GM18520 (cell line): ENCODE data around the gene NALCN.

Experiments
- ATAC-seq: cut with Tn5 transposase; IDR thresholded peaks from one replicate; pipeline ENCODE4 v1.9.1; 2021; ENCODE audit not compliant: unreplicated experiment

Gene NALCN

DNA sequence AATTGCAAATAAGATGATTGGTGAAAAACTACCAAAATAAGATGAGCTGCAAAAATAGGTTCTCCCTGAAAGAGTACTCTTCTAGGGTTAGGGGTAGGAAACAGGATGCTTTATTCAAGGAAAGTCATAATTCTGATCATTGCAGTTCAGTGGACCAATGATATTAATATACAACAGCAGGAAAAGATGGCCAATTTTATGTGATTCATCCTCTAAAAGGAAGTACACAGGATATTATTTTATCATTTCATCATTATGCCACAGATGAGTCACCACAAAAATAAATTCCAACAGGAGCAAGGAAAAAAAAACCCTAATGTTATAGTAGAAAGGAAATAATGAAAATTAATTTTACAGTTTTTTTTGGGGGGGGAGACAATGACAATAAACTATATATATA lies 205.0 kb downstream of the NALCN start:
- no peak for ATAC-seq

DNA sequence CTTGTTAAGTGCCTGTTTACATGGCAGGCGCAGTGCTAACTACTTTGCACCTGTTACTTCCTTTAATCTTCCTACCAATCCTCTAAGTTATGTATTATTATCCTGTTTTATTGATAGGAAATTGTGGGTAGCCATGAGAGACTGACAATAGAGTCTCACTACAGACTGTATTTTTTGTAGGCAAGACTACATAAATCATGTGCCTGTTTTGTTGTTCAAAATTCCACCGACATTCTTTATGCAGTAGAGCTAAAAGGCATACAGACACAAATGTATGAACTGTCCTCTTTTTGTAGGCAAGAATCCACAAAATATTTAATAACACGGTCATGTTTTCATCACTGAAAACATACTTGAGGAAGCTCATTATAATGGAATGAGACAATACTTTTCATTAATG lies 205.5 kb downstream of the NALCN start:
- ATAC-seq, result no peak

GRCh38 chr13:101209206-101209893 lies 207.0 kb downstream of the NALCN start:
- no peak for ATAC-seq

DNA sequence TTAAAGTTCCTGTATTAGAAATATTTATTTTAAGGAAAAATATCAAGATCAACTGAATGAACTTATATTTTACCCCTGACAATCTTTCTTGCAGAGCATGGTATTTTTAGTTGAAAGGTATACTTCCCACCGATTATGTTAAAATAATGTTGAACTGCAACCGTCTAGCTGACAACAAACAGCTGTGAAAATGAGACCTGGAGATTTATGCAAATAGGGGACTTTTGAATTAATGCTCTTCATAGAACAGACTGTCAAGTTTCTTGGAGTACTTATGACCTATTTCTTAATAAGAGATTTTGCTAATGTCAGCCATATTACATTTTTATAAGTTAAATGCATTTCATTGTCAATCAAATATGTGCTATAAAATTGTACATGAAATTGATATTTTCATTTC lies 210.9 kb downstream of the NALCN start:
- no peak for ATAC-seq

GRCh38 chr13:101204270-101205020 lies 211.9 kb downstream of the NALCN start:
- ATAC-seq, result no peak

GRCh38 chr13:101202590-101202989 lies 213.7 kb downstream of the NALCN start:
- no peak for ATAC-seq

DNA sequence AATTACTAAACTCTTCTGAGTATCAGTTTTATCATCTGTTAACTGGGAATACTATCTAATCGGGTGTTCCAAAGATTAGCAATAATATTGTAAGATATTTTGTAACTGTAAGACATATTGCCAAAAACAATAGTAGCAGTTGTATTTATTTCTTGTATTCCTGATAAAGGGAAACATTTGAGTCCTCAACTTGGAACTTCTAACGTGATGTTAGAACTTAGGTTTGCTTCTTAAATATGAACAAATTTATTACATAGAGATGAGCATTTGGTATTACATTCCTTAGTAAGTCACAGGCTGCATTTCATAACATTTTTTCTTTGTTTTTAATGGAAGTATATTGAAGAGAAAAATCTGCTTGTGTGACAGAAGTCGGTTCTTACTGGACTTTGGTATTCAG lies 225.3 kb downstream of the NALCN start:
- ATAC-seq, result no peak

DNA sequence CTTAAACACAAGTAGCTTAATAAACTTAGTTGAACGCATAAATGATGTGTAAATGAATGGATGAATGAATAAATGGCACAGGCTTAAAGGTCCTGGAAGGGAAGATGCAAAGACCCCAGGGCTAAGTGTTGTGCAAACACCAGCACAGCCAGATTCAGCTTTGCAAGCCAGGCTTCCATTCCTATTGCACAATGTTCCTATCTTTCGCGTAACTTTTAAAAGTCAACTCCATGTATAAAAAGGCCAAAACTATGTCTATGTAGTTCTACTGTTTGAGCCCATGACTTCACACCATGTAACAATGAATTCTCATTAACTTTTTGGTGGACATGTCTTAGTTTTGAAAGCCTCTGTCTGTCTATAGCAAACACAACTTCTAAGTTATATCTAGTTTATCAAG lies 226.0 kb downstream of the NALCN start:
- ATAC-seq, result no peak

DNA sequence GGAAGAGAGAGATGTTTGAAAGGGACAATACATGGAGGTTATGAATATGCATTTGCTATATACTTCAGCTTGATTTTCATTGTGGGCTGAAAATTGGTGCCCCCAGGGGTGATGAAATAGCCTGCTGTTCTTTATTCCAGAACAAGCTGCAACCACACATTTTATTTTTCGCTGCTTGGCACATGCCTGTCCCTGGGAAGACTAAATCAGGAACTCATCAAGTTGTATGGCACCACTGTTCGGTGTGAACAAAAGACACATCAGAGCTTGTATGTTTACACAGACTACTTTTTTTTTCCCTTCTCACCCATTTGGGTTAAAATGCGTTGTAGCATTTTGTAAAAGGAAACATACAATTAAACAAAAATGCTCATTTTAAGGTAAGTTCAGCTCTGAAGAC lies 230.7 kb downstream of the NALCN start:
- ATAC-seq, result no peak

DNA sequence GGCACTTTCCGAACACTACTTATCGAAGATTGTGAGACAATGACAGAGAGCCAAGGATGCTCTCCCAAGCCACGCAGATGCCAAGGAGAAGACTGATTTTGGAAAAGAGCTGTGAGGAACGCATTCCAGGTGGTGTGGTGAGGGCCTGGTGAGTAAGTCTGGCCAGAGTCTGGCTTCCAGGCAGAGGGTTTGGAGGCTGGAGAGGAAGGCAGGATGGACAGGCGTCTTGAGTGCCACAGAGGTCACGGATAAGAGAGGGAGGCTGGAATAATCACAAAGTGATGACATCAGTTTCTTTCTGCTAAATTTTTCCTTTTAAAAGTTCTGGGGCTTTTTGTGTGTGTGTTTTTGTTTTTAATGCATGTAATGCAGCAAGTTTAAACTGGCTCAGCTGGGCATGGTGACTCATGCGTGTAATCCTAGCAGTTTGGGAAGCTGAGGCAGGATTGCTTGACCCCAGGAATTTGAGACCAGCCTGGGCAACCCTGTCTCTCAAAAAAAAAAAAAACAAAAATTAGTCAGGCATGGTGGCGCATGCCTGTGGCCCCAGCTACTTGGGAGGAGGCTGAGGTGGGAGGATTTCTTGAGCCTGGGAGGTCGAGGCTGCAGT lies 235.1 kb downstream of the NALCN start:
- no peak for ATAC-seq

DNA sequence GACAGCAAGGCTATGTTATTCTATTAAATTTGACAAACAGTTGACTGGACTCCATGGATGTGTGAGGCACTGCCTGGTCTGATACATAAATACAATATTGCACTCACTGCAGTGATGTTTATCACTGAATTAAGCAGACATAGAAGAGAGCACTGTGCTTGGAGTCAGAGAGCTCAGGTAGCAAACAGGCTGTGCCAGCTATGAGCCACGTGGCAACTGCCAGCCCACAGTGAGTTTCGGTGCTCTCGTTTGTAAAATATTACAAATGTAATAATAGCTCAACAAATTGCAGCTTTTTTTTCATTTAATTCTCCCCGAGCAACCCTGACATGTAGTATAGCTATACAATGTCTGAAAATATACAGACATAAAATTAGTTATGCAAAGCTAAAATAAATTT lies 237.3 kb downstream of the NALCN start:
- ATAC-seq, result no peak

DNA sequence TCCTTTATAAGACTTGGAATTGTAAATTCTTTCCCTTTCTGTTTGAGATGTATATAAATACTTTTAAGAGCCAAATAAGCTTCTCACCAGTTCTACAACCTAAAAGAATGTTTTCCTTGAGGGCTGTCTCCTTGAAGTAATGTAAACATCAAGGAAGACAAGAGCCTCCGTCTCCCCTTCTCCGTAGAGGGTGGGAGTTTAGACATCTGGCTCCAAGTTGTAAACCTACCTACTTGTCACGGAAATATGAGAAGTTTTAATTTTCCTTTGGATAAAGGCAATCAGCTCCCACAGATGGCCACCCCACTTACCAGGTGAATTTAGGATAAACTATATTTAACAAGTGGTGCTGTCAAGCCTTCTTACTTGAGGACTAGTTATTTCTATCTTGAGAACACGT lies 237.9 kb downstream of the NALCN start:
- ATAC-seq, result no peak

- no peak for ATAC-seq
Observed at GRCh38 chr13:101170306-101170705, 246.0 kb downstream of the NALCN start.

DNA sequence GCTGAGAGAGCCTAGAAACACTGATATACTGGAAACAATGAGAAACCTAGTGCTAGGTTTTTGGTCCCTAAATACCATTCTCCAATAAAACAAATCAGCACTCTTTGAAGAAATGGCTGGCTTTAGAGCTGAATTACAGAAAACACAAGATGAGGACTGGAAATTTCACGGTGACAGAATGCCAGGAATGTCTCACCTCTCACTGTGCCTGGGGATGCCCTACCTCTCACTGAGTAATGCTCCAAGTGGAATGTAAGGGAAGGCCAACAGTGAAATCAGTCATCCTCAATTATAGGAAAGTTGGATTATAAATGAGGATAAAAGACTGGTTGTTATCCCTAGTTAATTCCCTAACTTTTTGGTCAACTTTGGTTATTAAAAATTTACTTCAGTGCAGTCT lies 259.0 kb downstream of the NALCN start:
- ATAC-seq, result no peak

DNA sequence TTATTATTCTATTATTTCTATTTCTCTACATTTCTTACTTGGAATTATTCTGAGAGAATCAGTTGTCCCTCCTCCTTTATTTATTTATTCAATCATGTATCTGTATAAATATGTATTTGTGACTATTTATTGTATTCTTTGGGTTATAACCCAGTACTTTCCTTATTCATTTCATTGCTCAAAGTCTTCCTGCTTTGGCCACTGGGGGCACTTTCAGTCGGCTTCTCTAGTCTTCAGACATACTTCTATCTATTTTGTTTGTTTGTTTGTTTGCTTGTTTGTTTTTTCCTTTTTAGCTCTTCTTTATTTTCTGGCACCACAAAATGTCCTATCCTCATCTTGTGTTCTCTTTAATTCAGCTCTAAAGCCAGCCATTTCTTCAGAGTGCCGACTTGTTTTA lies 260.4 kb downstream of the NALCN start:
- ATAC-seq, result no peak

DNA sequence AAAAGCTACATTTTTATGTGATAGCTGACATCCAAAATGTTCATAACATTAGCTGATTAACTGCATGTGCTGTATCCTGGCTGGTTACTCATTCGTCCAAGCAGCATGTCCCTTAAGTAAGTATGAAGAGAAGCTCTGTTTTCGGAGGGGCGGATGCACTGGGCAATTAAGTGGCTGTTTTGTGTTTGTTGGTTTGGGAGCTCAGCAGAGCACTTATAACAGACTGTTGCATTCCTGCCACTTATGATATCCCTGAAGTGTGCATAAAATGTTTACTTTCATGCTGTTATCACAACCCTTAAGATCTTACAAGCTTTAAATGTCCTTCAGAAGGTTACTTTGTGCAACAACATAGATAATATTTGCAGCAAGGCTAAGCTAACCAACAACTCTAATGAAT lies 264.1 kb downstream of the NALCN start:
- ATAC-seq, result no peak

- ATAC-seq, result no peak
Observed at GRCh38 chr13:101150998-101151397, 265.3 kb downstream of the NALCN start.

GRCh38 chr13:101149735-101150384 lies 266.4 kb downstream of the NALCN start:
- no peak for ATAC-seq

- ATAC-seq, result no peak
Observed at GRCh38 chr13:101146101-101146898, 270.0 kb downstream of the NALCN start.

- ATAC-seq, result peak; percentile 50
Observed at GRCh38 chr13:101144808-101145419, 271.4 kb downstream of the NALCN start.

DNA sequence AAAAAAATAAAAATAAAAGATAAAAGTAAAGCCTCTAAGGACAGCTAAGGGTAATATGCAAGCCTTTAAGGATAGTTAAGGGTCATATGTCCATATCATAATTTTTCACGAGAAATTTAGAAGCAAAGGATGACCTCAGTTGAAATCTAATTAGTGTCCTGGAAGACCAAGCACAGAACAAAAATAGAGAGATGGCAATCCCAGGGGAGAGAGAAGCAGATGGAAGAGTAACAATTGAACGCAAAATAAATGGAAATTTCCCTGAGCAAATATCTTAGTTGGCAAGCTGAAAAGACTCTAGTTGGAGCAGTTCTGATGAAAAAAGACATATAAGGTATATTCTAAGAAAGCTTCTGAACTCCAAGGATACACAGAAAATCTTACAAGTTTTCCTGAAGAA lies 275.4 kb downstream of the NALCN start:
- ATAC-seq, result no peak
